ENCODE measurements around the gene EFCC1.

EFCC1 gene, protein sequence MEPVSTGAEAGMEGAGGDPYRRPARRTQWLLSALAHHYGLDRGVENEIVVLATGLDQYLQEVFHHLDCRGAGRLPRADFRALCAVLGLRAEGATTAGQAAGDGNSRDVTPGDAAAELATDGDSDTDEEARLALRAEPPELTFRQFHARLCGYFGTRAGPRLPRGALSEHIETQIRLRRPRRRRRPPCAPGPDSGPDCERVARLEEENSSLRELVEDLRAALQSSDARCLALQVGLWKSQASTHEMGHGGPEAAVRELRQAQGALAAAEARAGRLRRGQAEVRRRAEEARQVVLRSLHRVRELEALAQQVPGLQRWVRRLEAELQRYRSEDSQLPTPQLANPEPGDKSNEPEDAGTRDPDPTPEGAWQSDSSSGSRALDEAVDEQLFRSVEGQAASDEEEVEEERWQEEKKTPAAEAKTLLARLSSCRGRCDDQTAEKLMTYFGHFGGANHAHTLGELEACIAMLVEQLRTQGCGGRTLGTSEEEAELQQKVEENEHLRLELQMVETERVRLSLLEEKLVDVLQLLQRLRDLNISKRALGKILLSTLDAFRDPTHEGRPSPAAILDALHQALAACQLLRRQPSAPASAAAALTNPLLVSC

DNA sequence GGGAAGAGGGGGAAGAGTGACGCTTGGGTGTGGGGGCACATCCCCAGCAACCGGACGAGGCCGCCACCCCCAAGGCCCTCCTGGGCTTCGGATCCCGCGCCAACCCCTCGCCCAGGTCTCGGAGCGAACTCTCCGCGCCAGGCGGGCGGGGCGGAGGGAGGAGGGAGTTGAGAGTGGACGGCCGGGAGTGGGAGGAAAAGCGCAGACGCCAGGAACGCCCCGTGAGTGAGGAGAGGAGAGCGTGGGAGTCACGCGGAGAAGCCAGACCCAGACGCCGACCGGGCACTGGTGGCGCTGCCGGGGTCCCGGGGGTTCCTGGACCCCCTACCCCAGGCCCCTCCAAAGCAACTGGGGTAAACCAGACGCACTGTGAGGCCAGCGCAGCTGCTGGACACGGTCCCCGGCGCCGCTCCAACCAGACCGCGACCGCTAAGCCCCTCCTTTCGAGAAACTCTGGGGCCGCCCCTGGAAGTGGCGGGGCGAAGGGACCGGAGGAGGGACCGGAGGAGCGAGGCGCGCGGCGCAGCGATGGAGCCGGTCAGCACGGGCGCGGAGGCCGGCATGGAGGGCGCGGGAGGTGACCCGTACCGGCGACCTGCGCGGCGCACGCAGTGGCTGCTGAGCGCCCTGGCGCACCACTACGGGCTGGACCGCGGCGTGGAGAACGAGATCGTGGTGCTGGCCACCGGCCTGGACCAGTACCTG, at the start of gene EFCC1:
Gene EFCC1, plus strand, starts transcription at position 204 of the 705 bp plus-strand sequence. Its CDS starts 325 bp downstream, at position 529.
- no peak within 1 kb of the TSS for H3K9ac ChIP-seq (ENCODE audit: low read length)

DNA sequence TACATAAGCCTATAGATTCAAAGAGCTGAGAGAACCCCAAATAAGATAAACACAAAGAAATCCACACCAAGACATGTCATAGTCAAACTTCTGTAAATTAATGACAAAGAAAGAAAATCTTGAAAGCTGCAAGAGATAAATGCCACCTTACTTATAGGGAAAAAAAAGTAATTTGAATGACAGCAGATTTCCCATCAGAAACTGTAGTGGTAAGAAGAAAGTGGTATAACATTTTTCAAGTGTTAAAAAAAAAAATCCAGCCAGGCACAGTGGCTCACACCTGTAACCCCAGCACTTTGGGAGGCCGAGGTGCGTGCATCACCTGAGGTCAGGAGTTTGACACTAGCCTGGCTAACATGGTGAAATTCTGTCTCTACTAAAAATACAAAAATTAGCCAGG, 44.7 kb upstream of the EFCC1 start:
- Histone ChIP-seq H3K9me3 (ENCODE audit: control insufficient read depth, insufficient read depth, low read depth, low read length) (peaks cover 23% of the 10 kb centered on the region), H3K27ac (ENCODE audit: low read depth, low read length) (no peak overlapping the region), H3K4me3 (ENCODE audit: low read depth, low read length) (no peak overlapping the region), H3K27me3 (ENCODE audit: control insufficient read depth, insufficient read depth, low read length) (no peaks in the 10 kb centered on the region), H3K9ac (ENCODE audit: low read length) (no peak overlapping the region), H3K36me3 (ENCODE audit: control insufficient read depth, insufficient read depth, low read length) (no peaks in the 10 kb centered on the region), H3K4me1 (ENCODE audit: control insufficient read depth, insufficient read depth, low read length) (no peaks in the 10 kb centered on the region)

More for the DNA sequence above, at the start of gene EFCC1:
- peak within 1 kb of the TSS; percentile 74 for H3K4me3 ChIP-seq (ENCODE audit: low read depth, low read length)
- peaks cover 99% of the 10 kb centered on the region for H3K27me3 ChIP-seq (ENCODE audit: control insufficient read depth, insufficient read depth, low read length)
- H3K4me1 ChIP-seq (ENCODE audit: control insufficient read depth, insufficient read depth, low read length) = peaks cover 16% of the 10 kb centered on the region
- no peaks in the 10 kb centered on the region for H3K9me3 ChIP-seq (ENCODE audit: control insufficient read depth, insufficient read depth, low read depth, low read length)
- no peaks in the 10 kb centered on the region for H3K36me3 ChIP-seq (ENCODE audit: control insufficient read depth, insufficient read depth, low read length)
- H3K27ac ChIP-seq (ENCODE audit: low read depth, low read length) = no peak within 1 kb of the TSS

DNA sequence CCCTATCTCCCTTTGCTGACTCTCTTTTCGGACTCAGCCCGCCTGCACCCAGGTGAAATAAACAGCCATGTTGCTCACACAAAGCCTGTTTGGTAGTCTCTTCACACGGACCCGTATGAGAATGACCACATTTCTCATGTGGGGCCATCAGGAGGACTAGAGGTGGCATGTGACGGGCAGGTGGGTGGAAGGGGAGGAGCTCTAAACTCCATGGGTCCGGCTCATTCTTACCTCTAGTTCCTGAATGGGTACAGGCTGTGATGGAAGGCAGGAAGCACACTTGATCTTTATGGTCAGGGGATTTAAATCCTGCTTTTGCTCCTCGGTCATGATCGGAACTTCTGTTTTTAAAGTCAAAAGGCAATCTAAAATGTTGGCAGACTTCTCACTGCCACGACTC, 35.8 kb upstream of the EFCC1 start:
- H3K36me3 ChIP-seq (ENCODE audit: control insufficient read depth, insufficient read depth, low read length) = no peaks in the 10 kb centered on the region
- no peaks in the 10 kb centered on the region for H3K4me1 ChIP-seq (ENCODE audit: control insufficient read depth, insufficient read depth, low read length)
- H3K27ac ChIP-seq (ENCODE audit: low read depth, low read length) = no peak overlapping the region
- H3K4me3 ChIP-seq (ENCODE audit: low read depth, low read length) = no peak overlapping the region
- no peaks in the 10 kb centered on the region for H3K9me3 ChIP-seq (ENCODE audit: control insufficient read depth, insufficient read depth, low read depth, low read length)
- no peak overlapping the region for H3K9ac ChIP-seq (ENCODE audit: low read length)
- no peaks in the 10 kb centered on the region; the same call in 1 of the 2 replicates for H3K27me3 ChIP-seq (ENCODE audit: control insufficient read depth, insufficient read depth, low read length)

DNA sequence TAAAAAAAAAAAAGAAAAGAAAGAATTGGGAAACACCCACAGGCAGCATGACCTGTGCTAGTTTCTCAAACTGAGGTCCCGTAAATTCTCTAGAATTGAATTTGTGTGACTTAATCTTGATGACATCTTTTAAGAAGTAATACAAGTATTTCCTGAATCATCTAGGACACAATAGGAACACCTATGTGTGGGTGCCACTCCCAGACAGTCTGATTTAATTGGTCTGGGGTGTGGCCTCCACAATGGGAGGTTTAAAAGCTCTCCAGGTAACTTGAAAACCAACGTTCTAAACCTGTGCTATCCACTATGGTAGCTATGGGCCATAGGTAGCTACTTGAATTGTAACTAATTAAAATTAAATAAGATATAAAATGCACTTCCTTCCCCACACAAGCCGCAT, 35.3 kb upstream of the EFCC1 start:
- no peaks in the 10 kb centered on the region for H3K4me1 ChIP-seq (ENCODE audit: control insufficient read depth, insufficient read depth, low read length)
- no peak overlapping the region for H3K4me3 ChIP-seq (ENCODE audit: low read depth, low read length)
- H3K27me3 ChIP-seq (ENCODE audit: control insufficient read depth, insufficient read depth, low read length) = no peaks in the 10 kb centered on the region; the same call in 1 of the 2 replicates
- H3K27ac ChIP-seq (ENCODE audit: low read depth, low read length) = no peak overlapping the region
- no peaks in the 10 kb centered on the region for H3K9me3 ChIP-seq (ENCODE audit: control insufficient read depth, insufficient read depth, low read depth, low read length)
- H3K9ac ChIP-seq (ENCODE audit: low read length) = no peak overlapping the region
- H3K36me3 ChIP-seq (ENCODE audit: control insufficient read depth, insufficient read depth, low read length) = no peaks in the 10 kb centered on the region

DNA sequence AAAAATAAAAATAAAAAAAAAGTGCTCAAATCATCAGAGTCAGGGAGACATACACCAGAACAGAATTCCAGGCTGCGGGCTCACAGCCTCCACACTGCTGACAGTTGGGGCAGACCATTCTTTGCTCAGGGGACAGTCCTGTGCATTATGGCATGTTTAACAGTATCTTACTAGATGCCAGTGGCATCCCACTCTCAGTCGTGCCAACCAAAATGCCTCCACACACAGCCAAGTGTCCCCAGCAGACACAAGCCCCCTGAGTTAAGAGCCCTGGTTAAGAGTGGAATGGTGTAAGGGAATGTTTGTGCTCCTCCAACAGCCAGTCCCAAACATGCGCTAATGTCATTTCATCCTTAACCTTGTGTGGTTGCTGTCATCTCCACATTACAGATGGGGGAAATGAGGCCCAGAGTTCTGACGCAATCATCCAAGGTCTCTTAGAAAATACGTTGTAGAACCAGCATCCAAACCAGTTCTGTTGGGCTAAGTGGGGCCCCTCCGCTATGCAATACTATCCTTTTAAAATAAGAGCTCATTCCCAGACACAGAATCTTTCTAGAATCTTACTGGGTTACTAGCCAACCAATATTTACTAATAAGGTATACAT, 33.3 kb upstream of the EFCC1 start:
- Histone ChIP-seq H3K36me3 (ENCODE audit: control insufficient read depth, insufficient read depth, low read length) (no peaks in the 10 kb centered on the region), H3K4me3 (ENCODE audit: low read depth, low read length) (no peak overlapping the region), H3K27ac (ENCODE audit: low read depth, low read length) (no peak overlapping the region), H3K27me3 (ENCODE audit: control insufficient read depth, insufficient read depth, low read length) (no peaks in the 10 kb centered on the region; the same call in 1 of the 2 replicates), H3K9me3 (ENCODE audit: control insufficient read depth, insufficient read depth, low read depth, low read length) (no peaks in the 10 kb centered on the region), H3K4me1 (ENCODE audit: control insufficient read depth, insufficient read depth, low read length) (no peaks in the 10 kb centered on the region), H3K9ac (ENCODE audit: low read length) (no peak overlapping the region)

DNA sequence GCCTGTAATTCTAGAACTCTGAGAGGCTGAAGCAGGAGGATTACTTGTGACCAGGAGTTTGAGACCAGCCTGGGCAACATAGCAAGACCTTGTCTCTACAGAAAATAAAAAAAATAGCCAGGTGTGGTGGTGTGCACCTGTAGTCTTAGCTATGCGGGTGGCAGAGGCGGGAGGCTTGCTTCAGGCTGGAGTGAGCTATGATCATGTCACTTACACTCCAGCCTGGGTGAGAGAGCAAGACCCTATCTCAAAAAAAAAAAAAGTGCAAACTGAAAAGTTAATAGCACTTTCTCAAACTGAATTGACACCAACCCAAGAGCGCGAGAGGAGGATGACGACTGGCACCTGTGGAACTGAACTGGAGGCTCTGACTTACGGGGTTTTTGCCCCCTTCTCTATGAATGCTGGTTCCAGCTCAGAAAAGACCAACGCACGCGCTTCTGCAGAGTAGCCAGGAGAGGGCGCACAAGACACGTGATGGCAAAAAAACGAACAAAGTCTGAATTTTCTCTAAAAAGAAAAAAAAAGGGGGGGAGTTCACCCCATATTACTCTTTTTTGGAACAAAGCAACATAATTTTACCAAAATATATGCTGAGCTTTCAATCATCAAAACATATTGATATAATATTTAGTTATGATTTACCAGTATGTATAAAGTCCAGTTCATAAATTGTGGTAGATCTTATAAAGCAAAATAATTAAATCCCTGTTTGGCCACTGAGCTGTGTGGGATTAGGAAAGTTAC, 30.9 kb upstream of the EFCC1 start:
- H3K9me3 ChIP-seq (ENCODE audit: control insufficient read depth, insufficient read depth, low read depth, low read length) = no peaks in the 10 kb centered on the region
- H3K4me1 ChIP-seq (ENCODE audit: control insufficient read depth, insufficient read depth, low read length) = no peaks in the 10 kb centered on the region
- no peak overlapping the region for H3K4me3 ChIP-seq (ENCODE audit: low read depth, low read length)
- H3K36me3 ChIP-seq (ENCODE audit: control insufficient read depth, insufficient read depth, low read length) = no peaks in the 10 kb centered on the region
- no peak overlapping the region for H3K27ac ChIP-seq (ENCODE audit: low read depth, low read length)
- H3K27me3 ChIP-seq (ENCODE audit: control insufficient read depth, insufficient read depth, low read length) = no peaks in the 10 kb centered on the region; the same call in 1 of the 2 replicates
- H3K9ac ChIP-seq (ENCODE audit: low read length) = no peak overlapping the region

DNA sequence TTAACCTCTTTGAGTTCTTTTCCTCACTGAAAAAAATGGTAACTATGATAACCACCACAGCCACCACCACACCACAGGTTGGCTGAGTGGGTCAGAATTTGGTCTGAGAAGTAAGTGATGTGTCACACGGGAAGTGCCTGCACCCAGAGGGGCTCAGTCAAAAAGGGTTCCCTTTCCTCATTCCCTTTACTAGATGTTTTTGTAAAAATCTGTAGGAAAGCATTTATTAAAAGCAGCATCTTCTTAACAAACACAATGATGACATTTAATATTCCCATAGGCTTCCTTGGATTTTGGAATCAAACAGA, 30.4 kb upstream of the EFCC1 start:
- no peak overlapping the region for H3K27ac ChIP-seq (ENCODE audit: low read depth, low read length)
- no peaks in the 10 kb centered on the region for H3K9me3 ChIP-seq (ENCODE audit: control insufficient read depth, insufficient read depth, low read depth, low read length)
- H3K27me3 ChIP-seq (ENCODE audit: control insufficient read depth, insufficient read depth, low read length) = no peaks in the 10 kb centered on the region; the same call in 1 of the 2 replicates
- no peak overlapping the region for H3K9ac ChIP-seq (ENCODE audit: low read length)
- no peaks in the 10 kb centered on the region for H3K4me1 ChIP-seq (ENCODE audit: control insufficient read depth, insufficient read depth, low read length)
- H3K36me3 ChIP-seq (ENCODE audit: control insufficient read depth, insufficient read depth, low read length) = no peaks in the 10 kb centered on the region
- H3K4me3 ChIP-seq (ENCODE audit: low read depth, low read length) = no peak overlapping the region

DNA sequence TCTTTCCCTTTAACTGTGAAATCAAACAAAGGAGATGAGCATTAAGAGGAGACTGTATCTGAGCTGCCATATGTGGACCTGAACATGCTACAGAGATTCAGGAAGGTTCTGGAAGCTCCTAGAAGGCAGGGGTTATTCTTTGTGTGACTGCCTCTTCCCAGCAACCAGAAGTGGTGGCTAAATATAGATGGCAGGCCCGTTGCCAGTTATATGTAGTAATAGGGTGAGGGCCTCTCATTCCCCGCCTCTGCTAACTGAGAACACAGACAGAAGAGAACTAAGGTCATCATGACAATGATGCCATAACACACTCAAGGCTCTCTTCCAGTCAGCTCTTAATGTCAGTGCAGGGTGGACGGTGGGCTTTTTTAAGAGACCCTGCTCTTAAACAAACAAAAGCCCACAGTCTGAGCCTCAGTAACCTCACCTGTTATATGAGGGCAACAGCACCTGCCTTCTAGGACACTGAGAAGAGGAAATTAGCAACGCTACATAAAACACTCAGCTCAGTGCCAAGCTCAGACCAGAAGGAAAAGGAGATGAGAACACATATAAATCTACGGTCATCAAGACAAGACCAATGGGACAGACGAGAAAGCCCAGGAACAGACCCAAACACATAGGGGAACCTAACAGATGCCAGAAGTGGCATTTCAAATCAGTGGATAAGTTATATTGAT, 29.5 kb upstream of the EFCC1 start:
- no peaks in the 10 kb centered on the region for H3K4me1 ChIP-seq (ENCODE audit: control insufficient read depth, insufficient read depth, low read length)

DNA sequence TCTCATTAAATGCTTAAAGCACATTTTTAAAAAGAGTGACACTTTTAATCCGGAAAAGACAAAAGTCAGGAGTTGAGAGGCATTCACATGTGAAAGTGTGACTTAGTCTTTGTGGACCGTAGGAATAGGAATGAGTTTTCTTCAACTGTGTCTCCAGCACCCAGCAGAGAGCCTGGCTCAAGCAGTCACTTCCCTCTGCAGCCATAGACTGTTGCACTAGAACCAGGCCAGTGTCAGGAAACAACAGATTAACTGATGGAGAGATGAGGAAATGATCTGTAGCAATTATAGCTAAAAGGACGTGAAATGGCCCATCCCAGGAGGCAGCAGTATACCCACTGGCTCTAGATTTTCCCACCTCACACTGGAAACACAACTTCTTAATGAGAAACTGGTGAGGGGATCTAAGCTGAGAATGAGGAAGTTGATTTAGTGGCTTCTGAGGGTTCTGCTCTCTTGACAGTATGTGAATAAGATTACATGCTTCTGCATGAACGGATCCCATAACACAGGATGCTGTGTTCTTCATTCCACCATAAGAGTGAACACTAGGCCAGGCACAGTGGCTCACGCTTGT, 27.0 kb upstream of the EFCC1 start:
- H3K36me3 ChIP-seq (ENCODE audit: control insufficient read depth, insufficient read depth, low read length) = no peaks in the 10 kb centered on the region
- H3K27me3 ChIP-seq (ENCODE audit: control insufficient read depth, insufficient read depth, low read length) = no peaks in the 10 kb centered on the region; the same call in 1 of the 2 replicates
- H3K4me1 ChIP-seq (ENCODE audit: control insufficient read depth, insufficient read depth, low read length) = no peaks in the 10 kb centered on the region
- H3K9me3 ChIP-seq (ENCODE audit: control insufficient read depth, insufficient read depth, low read depth, low read length) = no peaks in the 10 kb centered on the region
- H3K27ac ChIP-seq (ENCODE audit: low read depth, low read length) = no peak overlapping the region
- H3K9ac ChIP-seq (ENCODE audit: low read length) = no peak overlapping the region
- no peak overlapping the region for H3K4me3 ChIP-seq (ENCODE audit: low read depth, low read length)

More for the DNA sequence above, 29.5 kb upstream of the EFCC1 start:
- Histone ChIP-seq H3K9me3 (ENCODE audit: control insufficient read depth, insufficient read depth, low read depth, low read length) (no peaks in the 10 kb centered on the region), H3K36me3 (ENCODE audit: control insufficient read depth, insufficient read depth, low read length) (no peaks in the 10 kb centered on the region), H3K27ac (ENCODE audit: low read depth, low read length) (no peak overlapping the region), H3K27me3 (ENCODE audit: control insufficient read depth, insufficient read depth, low read length) (no peaks in the 10 kb centered on the region; the same call in 1 of the 2 replicates), H3K4me3 (ENCODE audit: low read depth, low read length) (no peak overlapping the region), H3K9ac (ENCODE audit: low read length) (no peak overlapping the region)

DNA sequence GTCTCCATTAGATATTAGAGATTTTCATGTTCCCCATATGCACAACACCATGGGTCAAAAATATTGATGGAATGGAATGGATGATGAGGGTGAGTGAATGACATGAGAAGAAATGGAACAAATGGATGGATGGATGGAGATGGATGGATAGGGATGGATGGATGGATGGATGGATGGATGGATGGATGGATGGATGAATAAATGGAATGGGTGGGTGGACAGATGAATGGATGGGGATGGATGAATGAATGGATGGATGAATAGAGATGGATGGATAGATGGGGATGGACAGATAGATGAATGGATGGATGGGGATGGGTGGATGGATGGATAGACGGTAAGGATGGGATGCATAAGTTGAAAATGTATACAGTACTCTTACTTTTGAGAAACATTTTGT, 25.8 kb upstream of the EFCC1 start:
- Histone ChIP-seq H3K27ac (ENCODE audit: low read depth, low read length) (no peak overlapping the region), H3K9me3 (ENCODE audit: control insufficient read depth, insufficient read depth, low read depth, low read length) (no peaks in the 10 kb centered on the region), H3K4me1 (ENCODE audit: control insufficient read depth, insufficient read depth, low read length) (no peaks in the 10 kb centered on the region), H3K27me3 (ENCODE audit: control insufficient read depth, insufficient read depth, low read length) (no peaks in the 10 kb centered on the region; the same call in 1 of the 2 replicates), H3K9ac (ENCODE audit: low read length) (no peak overlapping the region), H3K36me3 (ENCODE audit: control insufficient read depth, insufficient read depth, low read length) (no peaks in the 10 kb centered on the region), H3K4me3 (ENCODE audit: low read depth, low read length) (no peak overlapping the region)

Data from HUES6 (cell line).